Limb (tissue), 2 donors: ENCODE measurements around the gene TTLL9.

Experiments
- DNase-seq, 2 donors: peaks; one replicate each; pipeline ENCODE4 v3.0.0-alpha.2; 2016; ENCODE audit errors: extremely low spot score in 2 of 2

The TTLL9 gene

DNA sequence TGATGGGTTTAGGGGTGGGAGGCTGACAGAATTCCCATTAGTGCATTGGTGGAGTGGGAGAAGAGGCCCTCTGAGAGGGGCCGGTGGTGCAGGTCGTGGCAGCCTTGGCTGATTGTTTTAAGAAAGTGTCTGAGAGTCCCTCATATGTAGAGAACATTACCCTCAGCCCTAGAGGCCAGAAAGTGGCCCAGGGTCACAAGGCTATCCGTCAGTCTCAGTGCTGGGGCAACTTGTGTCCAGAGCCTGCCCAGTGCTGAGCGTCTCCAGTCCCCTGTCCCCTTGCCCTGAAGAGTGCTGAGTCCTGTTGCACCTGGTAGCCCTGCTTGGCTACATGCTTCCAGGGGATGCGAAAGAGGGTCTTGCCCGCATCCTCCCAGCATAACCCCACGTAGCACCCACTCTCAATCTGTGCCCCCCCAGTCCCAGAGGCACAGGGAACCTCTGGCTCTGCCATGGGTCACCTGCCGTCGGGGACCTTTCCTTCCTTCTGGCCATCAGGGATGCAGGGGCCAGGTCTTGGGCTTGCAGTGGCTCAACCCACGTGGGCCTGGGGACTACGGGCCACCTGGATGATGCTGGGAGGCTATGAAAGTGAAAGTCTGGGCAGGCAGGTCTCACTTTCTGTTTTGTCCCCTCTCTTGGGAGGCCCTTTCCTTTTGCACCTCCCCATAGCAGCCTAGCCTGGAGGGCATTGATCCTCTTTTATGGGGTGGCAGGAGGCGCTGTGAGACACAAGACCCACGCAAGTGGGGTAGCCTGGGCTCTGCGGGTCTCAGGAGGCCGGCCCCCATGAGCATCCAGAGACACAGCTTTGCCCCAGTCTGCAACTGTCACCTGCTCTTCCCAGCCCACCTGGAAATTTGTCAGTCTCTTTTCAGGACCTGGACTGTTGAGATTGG lies 12.3 kb upstream of the TTLL9 start:
- DNase-seq = no peak

- DNase-seq = no peak
Observed at GRCh38 chr20:31858760-31859083, 11.7 kb upstream of the TTLL9 start.

DNA sequence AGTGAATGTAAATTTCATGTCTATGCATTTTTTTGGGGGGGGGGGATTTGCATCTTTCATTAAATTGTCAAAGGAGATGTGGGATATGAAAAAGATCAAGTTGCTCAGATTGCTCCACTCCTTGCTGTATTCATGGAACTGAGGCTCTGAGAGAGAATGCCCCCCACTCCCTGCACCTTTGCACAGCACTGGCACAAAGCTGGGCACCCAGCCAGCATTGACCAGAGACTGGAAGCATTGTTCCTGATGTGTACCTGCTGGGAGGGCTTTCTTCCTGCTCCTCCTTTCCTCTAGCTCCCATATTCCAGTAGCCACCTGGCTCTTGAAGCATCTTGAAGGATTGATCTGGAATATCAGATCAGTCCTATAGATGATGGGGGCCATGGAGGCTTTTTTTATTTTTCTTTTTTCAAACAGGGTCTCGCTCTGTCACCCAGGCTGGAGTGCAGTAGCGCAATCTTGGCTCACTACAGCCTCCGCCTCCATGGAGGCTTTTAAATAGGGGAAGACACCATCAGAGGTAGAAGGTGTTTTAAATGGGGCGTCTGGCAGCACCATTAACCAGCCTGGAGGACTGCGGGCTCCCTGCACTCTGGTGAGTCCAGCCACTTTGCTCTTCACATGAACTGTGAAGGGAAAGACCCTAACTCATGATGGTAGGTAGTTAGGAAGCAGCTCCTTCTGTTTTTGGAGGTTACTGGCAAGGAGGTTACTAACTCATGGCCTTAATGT lies 11.0 kb upstream of the TTLL9 start:
- DNase-seq = no peak

DNA sequence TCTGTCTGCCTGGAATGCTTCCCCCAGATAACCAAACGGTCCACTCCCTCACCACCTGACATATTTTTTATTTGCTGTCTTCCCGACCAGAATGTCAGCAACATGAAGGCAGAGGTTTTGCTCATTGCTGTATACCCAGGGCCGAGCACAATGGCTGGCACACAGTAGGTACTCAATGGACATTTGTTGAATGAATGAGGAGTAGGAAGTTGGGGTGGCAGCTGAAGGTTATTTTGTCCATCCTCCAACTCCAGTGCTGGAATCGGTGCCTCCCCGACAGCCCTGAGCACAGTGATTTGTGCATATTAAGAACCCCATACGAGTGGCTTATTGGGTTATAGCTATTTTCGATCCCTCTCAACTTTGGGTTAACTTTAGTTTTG lies 10.4 kb upstream of the TTLL9 start:
- no peak for DNase-seq

DNA sequence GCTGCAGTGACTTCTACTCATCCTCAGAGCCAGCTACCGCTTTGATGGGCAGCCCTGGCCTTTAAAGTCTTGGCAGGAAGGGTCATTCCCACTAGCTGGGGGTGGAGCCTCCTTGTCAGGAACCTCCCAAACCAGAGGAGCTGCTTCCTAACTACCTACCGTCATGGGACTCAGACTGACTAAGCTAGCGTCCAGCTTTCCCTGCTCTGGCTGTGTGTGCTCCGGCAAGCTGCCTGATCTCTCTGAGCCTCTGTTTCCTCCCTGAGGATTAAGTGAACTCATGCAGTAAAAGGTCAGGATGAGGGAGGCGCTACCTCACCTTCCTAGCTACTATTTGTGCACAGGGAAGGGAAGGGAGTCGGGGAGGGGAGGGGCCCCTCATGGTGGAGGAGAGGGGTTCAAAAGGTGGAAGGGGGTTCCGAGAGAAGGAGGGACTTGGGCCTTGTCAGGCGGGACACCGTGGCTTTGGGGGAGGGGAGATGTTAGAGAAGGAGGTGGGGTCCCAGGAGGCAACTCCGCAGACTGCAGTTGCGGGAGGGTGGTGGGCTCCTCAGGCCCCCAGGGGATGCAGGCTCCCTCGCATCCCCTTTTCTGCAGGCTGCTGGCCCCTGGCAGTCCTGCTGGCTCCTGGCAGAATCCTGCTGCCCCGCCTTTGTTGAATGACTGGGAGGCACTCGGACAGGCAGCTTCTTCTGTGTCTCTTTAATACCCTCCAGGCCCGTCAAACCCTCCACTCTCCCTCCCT lies 9.9 kb upstream of the TTLL9 start:
- DNase-seq = no peak

GRCh38 chr20:31861135-31861384 lies 9.4 kb upstream of the TTLL9 start:
- DNase-seq = peak in 1 of 2 donors; percentile 63

GRCh38 chr20:31861385-31862156 lies 8.9 kb upstream of the TTLL9 start:
- peak; percentile 74 to 84 for DNase-seq

- no peak for DNase-seq
Observed at GRCh38 chr20:31862157-31862470, 8.3 kb upstream of the TTLL9 start.

DNA sequence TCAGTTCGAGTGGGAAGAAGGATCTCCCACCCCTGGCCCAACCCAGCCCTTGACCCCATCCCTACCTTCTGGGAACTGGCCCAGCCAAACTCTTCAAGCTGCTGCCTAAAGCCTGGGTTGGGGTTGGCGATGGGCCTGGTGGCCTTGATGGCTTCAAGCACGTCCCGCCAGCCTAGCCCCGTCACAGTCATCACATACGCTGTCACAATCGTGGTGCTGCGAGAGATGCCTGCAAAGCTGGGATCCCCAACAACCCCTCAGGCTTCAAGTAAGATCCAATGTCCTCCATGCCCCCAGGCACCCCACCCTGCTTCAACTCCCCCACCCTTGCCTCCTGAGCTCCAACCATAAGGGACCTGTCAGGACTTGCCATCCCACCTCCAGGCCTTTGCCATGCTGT lies 7.9 kb upstream of the TTLL9 start:
- DNase-seq = no peak

- no peak for DNase-seq
Observed at GRCh38 chr20:31863296-31864085, 6.9 kb upstream of the TTLL9 start.

DNA sequence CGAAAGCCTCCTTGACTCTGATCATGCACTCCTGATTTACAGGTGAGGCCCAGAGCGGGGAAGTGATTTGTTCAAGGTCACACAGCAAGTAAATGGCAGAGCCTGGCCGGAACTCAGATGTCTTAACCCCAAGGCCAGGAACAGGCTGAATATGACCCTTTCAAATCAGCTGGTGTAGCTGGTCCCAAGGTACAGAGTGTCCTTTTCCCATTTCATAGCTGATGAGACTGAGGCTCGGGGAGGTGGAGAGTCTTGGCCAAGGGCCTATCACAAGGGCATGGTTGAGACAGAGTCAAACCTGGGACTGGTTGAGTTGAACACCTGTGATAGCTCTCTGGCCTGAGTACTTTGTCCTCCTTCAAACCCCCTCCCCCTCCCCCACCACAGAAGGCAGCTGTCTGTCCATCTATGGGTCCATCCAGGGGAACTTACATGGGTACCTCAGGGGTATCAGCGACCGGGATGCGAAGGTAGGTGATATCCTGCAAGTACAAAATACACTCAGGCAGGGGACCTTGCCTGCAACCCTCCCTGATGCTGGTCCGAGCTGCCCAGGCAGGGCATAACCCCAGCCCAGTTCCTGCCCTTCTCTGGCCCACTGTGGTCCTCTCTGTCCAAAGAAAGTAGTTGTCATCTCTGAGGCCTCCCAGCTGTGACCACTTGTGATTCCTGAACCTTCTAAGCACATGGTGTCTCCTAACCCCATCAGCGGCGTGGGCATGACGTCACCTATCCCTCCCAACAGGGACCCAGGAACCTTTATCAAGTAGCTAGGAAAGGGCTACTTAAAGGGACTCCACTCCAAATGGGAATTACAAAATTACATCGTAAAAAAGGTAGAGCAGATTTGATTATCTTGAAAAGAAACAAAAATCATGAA lies 5.7 kb upstream of the TTLL9 start:
- no peak for DNase-seq

GRCh38 chr20:31866221-31866620 lies 4.2 kb upstream of the TTLL9 start:
- no peak for DNase-seq

- DNase-seq = no peak
Observed at GRCh38 chr20:31868853-31869672, 1.4 kb upstream of the TTLL9 start.

GRCh38 chr20:31869673-31869941 lies 827 bp upstream of the TTLL9 start:
- no peak for DNase-seq

GRCh38 chr20:31870726-31871617 lies 538 bp downstream of the TTLL9 start:
- no peak for DNase-seq

GRCh38 chr20:31871618-31871954 lies 1.2 kb downstream of the TTLL9 start:
- no peak for DNase-seq

DNA sequence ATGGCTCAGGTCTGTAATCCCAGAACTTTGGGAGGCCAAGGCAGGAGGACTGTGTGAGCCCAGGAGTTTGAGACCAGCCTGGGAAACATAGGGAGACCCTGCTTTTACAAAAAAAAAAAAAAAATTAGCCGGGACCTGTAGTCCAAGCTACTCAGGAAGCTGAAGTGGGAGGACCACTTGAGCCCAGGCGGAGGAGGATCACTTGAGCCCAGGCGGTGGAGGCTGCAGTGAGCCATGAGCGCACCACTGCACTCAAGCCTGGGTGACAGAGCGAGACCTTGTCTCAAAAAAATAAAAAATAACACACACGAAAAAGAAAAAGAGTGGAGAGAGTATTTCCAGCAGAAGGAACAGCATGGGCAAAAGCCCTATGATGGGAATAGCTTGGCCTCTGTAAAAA lies 2.0 kb downstream of the TTLL9 start:
- no peak for DNase-seq

DNA sequence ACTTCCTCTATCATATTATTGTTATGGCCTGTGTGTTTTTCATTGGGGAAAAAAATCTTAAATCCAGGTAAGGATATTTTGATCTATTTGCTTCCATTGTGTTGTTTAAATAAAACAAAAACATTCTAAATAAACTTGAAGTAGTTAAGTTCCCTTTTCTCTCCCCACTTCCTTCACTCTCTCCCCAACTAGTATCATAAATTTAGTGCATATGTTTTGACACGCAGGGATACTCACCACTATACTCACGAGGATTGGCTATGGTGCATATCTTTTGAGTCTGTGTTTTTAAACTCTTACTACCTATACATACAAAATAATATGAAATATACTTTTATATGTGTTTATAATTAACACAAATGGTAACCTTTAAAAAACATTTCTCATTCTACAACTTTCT lies 5.2 kb downstream of the TTLL9 start:
- DNase-seq = no peak

GRCh38 chr20:31877684-31878083 lies 7.2 kb downstream of the TTLL9 start:
- DNase-seq = no peak
